HCT116 (cell line): ENCODE measurements around the gene GALNT18. TPM values are rescaled to one million over a fixed set of nuclear protein-coding genes. Genes with fewer than 3 reads are reported as not detected.

ENCODE experiments used
- ATAC-seq: fragments of 200-7000 bp; cut with Tn5 transposase; 2 replicates; pipeline ENCODE4 v1.9.1; 2020; ENCODE audit warnings: mild to moderate bottlenecking, moderate library complexity
- BruUV-seq: library from RNA; stranded (reverse); fragments of 400-500 nt; replicated peaks from 2 replicates; lab custom pipeline; 2021; lab: Mats Ljungman, UMichigan
- CTCF ChIA-PET: fragments of 300-600 bp; sonication (Branson Sonifier 250); formaldehyde crosslinking; loops from one replicate; lab custom pipeline; 2021; ENCODE audit warnings: antibody characterized with exemption; lab: Charles Lee
- POLR2A ChIA-PET: fragments of 300-600, 350-600 bp; sonication (Branson Sonifier 250); formaldehyde crosslinking; loops from one replicate; lab custom pipeline; 2021; ENCODE audit warnings: antibody characterized with exemption; lab: Charles Lee
- RAD21 ChIA-PET, 2 experiments: fragments of 300-600 bp; sonication (Branson Sonifier 250); formaldehyde crosslinking; loops; one replicate each; lab custom pipeline; 2023; ENCODE audit warnings: low total read pairs in 2 of 2; ENCODE audit not compliant: uncharacterized antibody in 2 of 2, unreplicated experiment in 2 of 2, low non-redundant PET in 1 of 2; lab: Charles Lee
- DNase-seq: peaks from one replicate; pipeline ENCODE4 v3.0.0-alpha.2; 2010; ENCODE audit warnings: low read depth, low spot score
- H2AFZ ChIP-seq: fragments of 200-600 bp; shearing (Covaris generic), sonication (generic); 2 replicates; pipeline ENCODE4 v1.6.1; 2017; ENCODE audit warnings: low read depth, mixed run types, mixed read lengths, antibody characterized with exemption, low read length; ENCODE audit not compliant: poor library complexity, severe bottlenecking
- H3K27ac ChIP-seq: 2 replicates; pipeline ENCODE4 v1.5.1; 2012; ENCODE audit warnings: low read depth, low read length
- H3K27me3 ChIP-seq: fragments of 200-600 bp; sonication (generic); 2 replicates; pipeline ENCODE4 v1.6.1; 2016; ENCODE audit warnings: mixed run types, low read length, mixed read lengths; ENCODE audit not compliant: insufficient read depth
- H3K36me3 ChIP-seq, 2 experiments: fragments of 200-500 bp in 1 of 2; fragments of 200-600 bp in 1 of 2; sonication (Bioruptor generic) in 1 of 2; sonication (generic) in 1 of 2; 2 replicates each; pipeline versions ENCODE4 v1.5.1 to v1.6.1; 2014 to 2016; ENCODE audit warnings: low read length in 2 of 2, inconsistent platforms in 1 of 2, mixed read lengths in 1 of 2, mixed run types in 1 of 2; ENCODE audit not compliant: insufficient read depth in 2 of 2, control insufficient read depth in 1 of 2
- H3K4me1 ChIP-seq, 2 experiments: fragments of 200-600 bp in 1 of 2; sonication (generic) in 1 of 2; 2 replicates each; pipeline versions ENCODE4 v1.5.1 to v1.6.1; 2012 to 2017; ENCODE audit warnings: low read length in 2 of 2, inconsistent platforms in 1 of 2, mild to moderate bottlenecking in 1 of 2, mixed read lengths in 1 of 2, mixed run types in 1 of 2, moderate library complexity in 1 of 2; ENCODE audit not compliant: insufficient read depth in 2 of 2, control insufficient read depth in 1 of 2
- H3K4me2 ChIP-seq: fragments of 200-600 bp; sonication (generic); 2 replicates; pipeline ENCODE4 v1.6.1; 2017; ENCODE audit warnings: mixed run types, low read length, mixed read lengths
- H3K4me3 ChIP-seq, 2 experiments: fragments of 200-600 bp in 1 of 2; sonication (generic) in 1 of 2; replicated peaks in 1 of 2; 2 replicates each; pipeline ENCODE4 v1.5.1; 2011 to 2016; ENCODE audit warnings: low read length in 2 of 2, control low read depth in 1 of 2, low read depth in 1 of 2, mild to moderate bottlenecking in 1 of 2, mixed read lengths in 1 of 2, mixed run types in 1 of 2
- H3K79me2 ChIP-seq: fragments of 200-600 bp; sonication (generic); 2 replicates; pipeline ENCODE4 v1.6.1; 2017; ENCODE audit warnings: mild to moderate bottlenecking, mixed run types, low read length, moderate library complexity, mixed read lengths; ENCODE audit not compliant: insufficient read depth
- H3K9ac ChIP-seq: fragments of 200-600 bp; sonication (generic); 2 replicates; pipeline ENCODE4 v1.6.1; 2016; ENCODE audit warnings: low read length, mixed read lengths
- H3K9me2 ChIP-seq: fragments of 200-600 bp; sonication (generic), shearing (Covaris generic); 2 replicates; pipeline ENCODE4 v1.6.1; 2017; ENCODE audit warnings: mixed run types, mild to moderate bottlenecking, moderate library complexity; ENCODE audit not compliant: insufficient read depth
- H3K9me3 ChIP-seq, 2 experiments: fragments of 200-500 bp in 1 of 2; fragments of 200-600 bp in 1 of 2; sonication (Bioruptor generic) in 1 of 2; sonication (generic) in 1 of 2; 2 replicates each; pipeline ENCODE4 v1.6.1; 2014 to 2017; ENCODE audit warnings: low read length in 2 of 2, mixed read lengths in 2 of 2, inconsistent platforms in 1 of 2, low read depth in 1 of 2, mild to moderate bottlenecking in 1 of 2, mixed run types in 1 of 2, moderate library complexity in 1 of 2; ENCODE audit not compliant: control insufficient read depth in 1 of 2, insufficient read depth in 1 of 2
- H4K20me1 ChIP-seq: fragments of 200-600 bp; sonication (generic), shearing (Covaris generic); 2 replicates; pipeline ENCODE4 v1.6.1; 2017; ENCODE audit warnings: mixed run types, mild to moderate bottlenecking, moderate library complexity; ENCODE audit not compliant: insufficient read depth
- CBX3 ChIP-seq: IDR thresholded peaks from 2 replicates; pipeline ENCODE4 v1.6.1; 2012; ENCODE audit warnings: low read depth
- EGR1 ChIP-seq: IDR thresholded peaks from 2 replicates; pipeline ENCODE4 v1.6.1; 2012; ENCODE audit warnings: low read depth
- FOSL1 ChIP-seq: IDR thresholded peaks from 2 replicates; pipeline ENCODE4 v1.6.1; 2012; ENCODE audit warnings: low read depth
- JUND ChIP-seq: IDR thresholded peaks from 2 replicates; pipeline ENCODE4 v1.6.1; 2012
- MAX ChIP-seq: IDR thresholded peaks from 2 replicates; pipeline ENCODE4 v1.6.1; 2012
- POLR2A ChIP-seq: IDR thresholded peaks from 2 replicates; pipeline ENCODE4 v1.7.0; 2011; ENCODE audit warnings: borderline replicate concordance; ENCODE audit not compliant: insufficient read depth, insufficient read length; ENCODE audit errors: extremely low read depth
- POLR2AphosphoS5 ChIP-seq: IDR thresholded peaks from 2 replicates; pipeline ENCODE4 v1.6.1; 2011; ENCODE audit warnings: mild to moderate bottlenecking, low read depth, low read length, moderate library complexity
- RAD21 ChIP-seq: IDR thresholded peaks from 2 replicates; pipeline ENCODE4 v1.6.1; 2012; ENCODE audit warnings: low read depth, mild to moderate bottlenecking
- SIN3A ChIP-seq: IDR thresholded peaks from 2 replicates; pipeline ENCODE4 v1.6.1; 2012; ENCODE audit warnings: low read depth
- SRF ChIP-seq: IDR thresholded peaks from 2 replicates; pipeline ENCODE4 v1.6.1; 2012; ENCODE audit warnings: low read depth
- YY1 ChIP-seq: IDR thresholded peaks from 2 replicates; pipeline ENCODE4 v1.6.1; 2011; ENCODE audit warnings: low read length, low read depth, moderate library complexity, mild to moderate bottlenecking; ENCODE audit not compliant: insufficient replicate concordance; ENCODE audit errors: extremely low read depth
- ZBTB33 ChIP-seq: IDR thresholded peaks from 2 replicates; pipeline ENCODE4 v1.6.1; 2011; ENCODE audit warnings: mild to moderate bottlenecking, low read length, moderate library complexity; ENCODE audit not compliant: insufficient replicate concordance; ENCODE audit errors: extremely low read depth
- ZNF274 ChIP-seq: fragments of 200-500 bp; sonication (Bioruptor generic); IDR thresholded peaks from 2 replicates; pipeline ENCODE4 v1.6.1; 2014; ENCODE audit warnings: mild to moderate bottlenecking, low read depth, low read length, inconsistent platforms
- intact Hi-C: fragments of 100-400 bp; cut with micrococcal nuclease; formaldehyde crosslinking; loops from 2 replicates; pipeline ENCODE4 v1.10.0; 2022
- total RNA-seq: library from RNA; stranded (reverse); gene quantifications from one replicate; pipeline ENCODE4 v1.2.1, GENCODE V29; 2021; ENCODE audit not compliant: unreplicated experiment
- TF ChIP-seq, protein P1 (sequence below), 3 experiments: fragments of 200-600 bp in 1 of 3; sonication (generic) in 1 of 3; IDR thresholded peaks in 2 of 3; conservative IDR thresholded peaks in 1 of 3; 2 replicates each; pipeline ENCODE4 v1.5.1; 2012 to 2017; ENCODE audit warnings: low read depth in 2 of 3, low read length in 2 of 3, antibody characterized with exemption in 1 of 3, borderline replicate concordance in 1 of 3, control low read depth in 1 of 3, mild to moderate bottlenecking in 1 of 3, mixed read lengths in 1 of 3, mixed run types in 1 of 3, moderate library complexity in 1 of 3; ENCODE audit not compliant: insufficient read depth in 1 of 3
- TF ChIP-seq, protein P2 (sequence below): IDR thresholded peaks from 2 replicates; pipeline ENCODE4 v1.6.1; 2012

The GALNT18 gene
- total RNA-seq, 1 experiment from 2014 or later, result 19.9 TPM

- Histone ChIP-seq H3K27ac (no peak overlapping the region), H3K79me2 (no peaks in the 10 kb centered on the region), H3K27me3 (no peaks in the 10 kb centered on the region), H3K4me2 (no peak overlapping the region), H3K9ac (no peak overlapping the region), H3K4me1 (no peaks in the 10 kb centered on the region), H3K4me3 (no peak overlapping the region), H3K36me3 (0 out of 4 replicates have a peak, but pooled peaks cover 0 to 10% of the 10 kb centered on the region in 2 experiments), H3K9me2 (no peaks in the 10 kb centered on the region), H2AFZ (no peak overlapping the region), H3K9me3 (no peaks in the 10 kb centered on the region), H4K20me1 (no peaks in the 10 kb centered on the region)
- DNase-seq (no peak), ATAC-seq (no peak)
- TF ChIP-seq, protein P1, sequence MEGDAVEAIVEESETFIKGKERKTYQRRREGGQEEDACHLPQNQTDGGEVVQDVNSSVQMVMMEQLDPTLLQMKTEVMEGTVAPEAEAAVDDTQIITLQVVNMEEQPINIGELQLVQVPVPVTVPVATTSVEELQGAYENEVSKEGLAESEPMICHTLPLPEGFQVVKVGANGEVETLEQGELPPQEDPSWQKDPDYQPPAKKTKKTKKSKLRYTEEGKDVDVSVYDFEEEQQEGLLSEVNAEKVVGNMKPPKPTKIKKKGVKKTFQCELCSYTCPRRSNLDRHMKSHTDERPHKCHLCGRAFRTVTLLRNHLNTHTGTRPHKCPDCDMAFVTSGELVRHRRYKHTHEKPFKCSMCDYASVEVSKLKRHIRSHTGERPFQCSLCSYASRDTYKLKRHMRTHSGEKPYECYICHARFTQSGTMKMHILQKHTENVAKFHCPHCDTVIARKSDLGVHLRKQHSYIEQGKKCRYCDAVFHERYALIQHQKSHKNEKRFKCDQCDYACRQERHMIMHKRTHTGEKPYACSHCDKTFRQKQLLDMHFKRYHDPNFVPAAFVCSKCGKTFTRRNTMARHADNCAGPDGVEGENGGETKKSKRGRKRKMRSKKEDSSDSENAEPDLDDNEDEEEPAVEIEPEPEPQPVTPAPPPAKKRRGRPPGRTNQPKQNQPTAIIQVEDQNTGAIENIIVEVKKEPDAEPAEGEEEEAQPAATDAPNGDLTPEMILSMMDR (IDR thresholded peaks at IDR 0.05 in 2 of 3, conservative IDR thresholded peaks at IDR 0.05 in 1 of 3; ENCODE audit: borderline replicate concordance in 1 of 3, insufficient read depth in 1 of 3, low read depth in 2 of 3, low read length in 2 of 3), result no peak
- TF ChIP-seq ZNF274 (no peak), POLR2A (no peak), RAD21 (no peak), SRF (no peak)
- TF ChIP-seq, protein P2, sequence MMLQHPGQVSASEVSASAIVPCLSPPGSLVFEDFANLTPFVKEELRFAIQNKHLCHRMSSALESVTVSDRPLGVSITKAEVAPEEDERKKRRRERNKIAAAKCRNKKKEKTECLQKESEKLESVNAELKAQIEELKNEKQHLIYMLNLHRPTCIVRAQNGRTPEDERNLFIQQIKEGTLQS, result no peak
- CTCF ChIA-PET, result no interaction called here
- no TSS peak for BruUV-seq
- intact Hi-C loops, result no loop called here
- RAD21 ChIA-PET, result no interaction called here
- POLR2A ChIA-PET, result no interaction called here
These were observed 301.0 kb downstream of the GALNT18 start for GRCh38 chr11:11320825-11321224.

DNA sequence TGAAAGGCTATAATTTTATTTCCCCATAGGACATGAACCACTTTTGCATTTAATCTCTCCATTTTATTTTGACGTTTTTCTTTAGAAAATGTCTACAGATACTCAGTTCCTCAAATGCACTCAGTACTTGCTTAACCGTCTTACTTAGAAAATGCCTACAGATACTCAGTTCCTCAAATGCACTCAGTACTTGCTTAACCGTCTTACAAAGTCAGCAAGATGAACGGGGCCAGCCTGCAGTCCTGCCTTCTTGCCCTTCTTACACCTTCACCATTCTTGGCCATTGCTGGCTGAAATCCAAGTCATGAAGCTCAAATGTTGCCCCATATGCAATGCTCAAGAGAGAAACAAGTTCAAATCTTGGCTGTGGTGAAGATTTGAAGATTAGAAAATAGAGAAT is 302.8 kb downstream of the GALNT18 start:
- no peak overlapping the region for H3K9ac ChIP-seq
- H3K27ac ChIP-seq, result no peak overlapping the region
- no peak for TF ChIP-seq CBX3
- no peak for TF ChIP-seq ZBTB33
- no peak for TF ChIP-seq SRF
- no peak for TF ChIP-seq ZNF274
- no peak for TF ChIP-seq MAX
- TF ChIP-seq FOSL1, result no peak
- TF ChIP-seq SIN3A, result no peak
- no peak for TF ChIP-seq POLR2AphosphoS5
- TF ChIP-seq RAD21, result no peak
- TF ChIP-seq EGR1, result no peak
- TF ChIP-seq JUND, result no peak
- no peak for TF ChIP-seq YY1
- H3K79me2 ChIP-seq, result no peaks in the 10 kb centered on the region
- RAD21 ChIA-PET, result no interaction called here
- peaks cover 0 to 2% of the 10 kb centered on the region in 2 experiments; a peak in 3 of 4 replicates for H3K4me1 ChIP-seq
- H3K36me3 ChIP-seq, result 0 out of 4 replicates have a peak, but pooled peaks cover 0 to 6% of the 10 kb centered on the region in 2 experiments
- no peaks in the 10 kb centered on the region for H3K9me3 ChIP-seq
- no TSS peak for BruUV-seq
- H4K20me1 ChIP-seq, result no peaks in the 10 kb centered on the region
- no peak for DNase-seq
- POLR2A ChIA-PET, result no interaction called here
- no peak overlapping the region for H3K4me2 ChIP-seq
- no peaks in the 10 kb centered on the region for H3K9me2 ChIP-seq
- intact Hi-C loops, result no loop called here
- H3K27me3 ChIP-seq, result no peaks in the 10 kb centered on the region
- CTCF ChIA-PET, result no interaction called here
- ATAC-seq, result no peak
- H2AFZ ChIP-seq, result no peak overlapping the region
- H3K4me3 ChIP-seq, result no peak overlapping the region
